ENCODE results near the gene TEK.

- TF ChIP-seq CTCF (IDR thresholded peaks at IDR 0.05; ENCODE audit: borderline replicate concordance, extremely low read depth, low read length, poor library complexity, severe bottlenecking) = no peak
- no peak for TF ChIP-seq EZH2 (IDR thresholded peaks at IDR 0.05; ENCODE audit: borderline replicate concordance, low read depth, low read length, severe bottlenecking)
Observed at GRCh38 chr9:27189426-27189825, 80.4 kb downstream of the TEK start.

Data from DND-41 (cell line).